Mucosa of descending colon (tissue), 3 donors: ENCODE measurements around the gene MYH9. TPM values are rescaled to one million over a fixed set of nuclear protein-coding genes. Genes with fewer than 3 reads are reported as not detected.
A peak's percentile ranks its signal among the peaks of the same experiment; 100 is the strongest.
"Not testable (repeated sequence)": the region's sequence is repeated elsewhere in the genome, so short reads cannot be mapped to it uniquely, and the experiment has no call there.

Source experiments
- ATAC-seq: fragments of 200-7000 bp; cut with Tn5 transposase; one replicate; pipeline ENCODE4 v1.9.1; 2020; ENCODE audit warnings: mild to moderate bottlenecking, moderate library complexity
- DNase-seq, 3 donors: peaks; one replicate each; pipeline ENCODE4 v3.0.0-alpha.2; 2020
- H3K36me3 ChIP-seq: fragments of 200-600 bp; one replicate; pipeline ENCODE4 v1.8.0; 2021; ENCODE audit warnings: low read depth, mild to moderate bottlenecking
- H3K4me1 ChIP-seq: fragments of 200-600 bp; one replicate; pipeline ENCODE4 v1.8.0; 2021; ENCODE audit warnings: low read depth, mild to moderate bottlenecking
- H3K4me3 ChIP-seq: fragments of 200-600 bp; one replicate; pipeline ENCODE4 v1.8.0; 2021; ENCODE audit warnings: mild to moderate bottlenecking
- H3K9me3 ChIP-seq: fragments of 200-600 bp; one replicate; pipeline ENCODE4 v1.8.0; 2021; ENCODE audit warnings: mild to moderate bottlenecking
- CTCF ChIP-seq: fragments of 200-600 bp; IDR thresholded peaks from one replicate; pipeline ENCODE4 v1.8.0; 2022; ENCODE audit warnings: antibody characterized with exemption, mild to moderate bottlenecking
- intact Hi-C, 2 donors: fragments of 100-400 bp; cut with DNase I in 1 of 2; cut with micrococcal nuclease in 1 of 2; formaldehyde crosslinking; loops; one replicate each; pipeline versions ENCODE4 v1.11.0 to v1.11.1; 2022; cut with DNase I, micrococcal nuclease
- total RNA-seq, 3 donors: library from RNA; stranded (reverse); fragmentation: NEBNext Ultra II Directional in 2 of 3; extraction: Animal tissue kit (Norgen Biotek cat#: 25700) in 2 of 3; gene quantifications; one replicate each; pipeline versions ENCODE4 v1.2.1 to v1.2.4, GENCODE V29; 2021 to 2023
- donor health status: DM: no; HTN: no; CAD: no; lungs with moderate emphysema.
- donor health status: DM: no; HTN: no; CAD: no.
- donor health status: DM: no; HTN: yes; CAD: no.

MYH9 gene
- total RNA-seq, 3 donors from 2014 or later, result 501 to 831 (median 599) TPM

- peaks cover 14% of the 10 kb centered on the region for H3K4me1 ChIP-seq
- ATAC-seq (peak; percentile 6), DNase-seq (no peak)
- no peak for TF ChIP-seq CTCF
- no peaks in the 10 kb centered on the region for H3K9me3 ChIP-seq
- no peak overlapping the region for H3K4me3 ChIP-seq
- intact Hi-C loops, result no loop called here
- H3K36me3 ChIP-seq, result peaks cover 6% of the 10 kb centered on the region
These were observed 3.9 kb upstream of the MYH9 start for GRCh38 chr22:36391638-36392037.

DNA sequence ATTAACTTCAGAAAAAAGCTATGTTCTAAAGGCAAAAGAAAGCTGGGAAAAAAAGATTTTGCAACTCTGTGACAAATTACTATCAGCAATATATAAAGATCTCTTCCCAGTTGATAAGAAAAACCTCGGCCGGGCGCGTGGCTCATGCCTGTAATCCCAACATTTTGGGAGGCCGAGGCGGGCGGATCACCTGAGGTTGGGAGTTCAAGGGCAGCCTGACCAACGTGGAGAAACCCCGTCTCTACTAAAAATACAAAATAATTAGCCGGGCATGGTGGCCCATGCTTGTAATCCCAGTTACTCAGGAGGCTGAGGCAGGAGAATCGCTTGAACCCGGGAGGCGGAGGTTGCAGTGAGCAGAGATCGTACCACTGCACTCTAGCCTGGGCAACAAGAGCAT, 1.4 kb upstream of the MYH9 start:
- peaks cover 19% of the 10 kb centered on the region for H3K4me1 ChIP-seq
- H3K9me3 ChIP-seq, H3K4me3 ChIP-seq, DNase-seq, ATAC-seq, H3K36me3 ChIP-seq: not testable (repeated sequence)
- intact Hi-C loops, result loop anchor here (10.0 kb wide), 3 partner anchors 64 to 86 kb away; no protein-coding TSS in a partner anchor

GRCh38 chr22:36387709-36387958, 133 bp downstream of the MYH9 start:
- intact Hi-C loops, result loop anchor here (2.0 to 10.0 kb wide), 4 partner anchors 53 to 87 kb away; no protein-coding TSS in a partner anchor
- H3K36me3 ChIP-seq, result peaks cover 6% of the 10 kb centered on the region
- H3K4me1 ChIP-seq, result peaks cover 28% of the 10 kb centered on the region
- H3K4me3 ChIP-seq, result peak overlapping the region; percentile 97
- no peak for DNase-seq
- no peak for TF ChIP-seq CTCF
- H3K9me3 ChIP-seq, result no peaks in the 10 kb centered on the region
- ATAC-seq, result peak; percentile 1

GRCh38 chr22:36386900-36387708, 663 bp downstream of the MYH9 start:
- TF ChIP-seq CTCF, result no peak
- Histone ChIP-seq H3K9me3 (no peaks in the 10 kb centered on the region), H3K36me3 (peaks cover 6% of the 10 kb centered on the region), H3K4me3 (peak overlapping the region; percentile 97), H3K4me1 (peaks cover 33% of the 10 kb centered on the region)
- ATAC-seq (peak; percentile 60), DNase-seq (peak; percentile 82 to 93 (median 89))
- intact Hi-C loops, result loop anchor here (2.0 to 10.0 kb wide), 4 partner anchors 52 to 88 kb away; no protein-coding TSS in a partner anchor

DNA sequence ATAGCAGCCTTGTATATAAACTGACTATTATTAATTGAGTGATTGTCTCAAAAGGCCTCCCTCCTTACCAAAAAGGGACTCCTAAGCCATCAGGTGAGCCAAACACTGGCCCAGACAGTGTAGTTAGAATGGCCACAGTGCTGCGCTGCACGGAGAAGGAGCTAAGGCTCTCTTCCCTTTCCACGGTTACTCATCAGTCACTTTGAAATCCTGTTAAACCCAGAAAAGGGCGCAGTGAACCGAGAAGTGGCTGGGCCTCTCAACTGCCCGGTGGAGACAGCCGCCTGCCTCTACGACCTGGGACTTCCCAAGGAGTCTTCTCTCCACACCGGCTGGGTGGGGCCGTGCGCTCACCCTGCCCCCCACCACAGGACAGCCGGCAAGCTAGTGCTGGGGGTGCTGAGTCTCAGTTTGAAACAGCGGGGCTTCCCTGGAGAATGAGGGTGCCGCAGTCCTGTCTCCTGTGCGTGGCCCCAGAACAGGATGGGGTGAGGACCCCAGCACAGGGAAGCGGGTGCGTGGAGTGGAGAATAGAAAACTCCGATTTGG, 1.3 kb downstream of the MYH9 start:
- H3K4me1 ChIP-seq, result peaks cover 35% of the 10 kb centered on the region
- no peak for TF ChIP-seq CTCF
- ATAC-seq (peak; percentile 22), DNase-seq (peak; percentile 69 to 85 (median 78))
- intact Hi-C loops, result loop anchor here (2.0 to 10.0 kb wide), 4 partner anchors 52 to 88 kb away; no protein-coding TSS in a partner anchor
- H3K9me3 ChIP-seq, result no peaks in the 10 kb centered on the region
- H3K4me3 ChIP-seq, result peak overlapping the region; percentile 97
- H3K36me3 ChIP-seq, result peaks cover 6% of the 10 kb centered on the region
